Measurements from ENCODE around the gene DELE1. TPM values are rescaled to one million over a fixed set of nuclear protein-coding genes. Genes with fewer than 3 reads are reported as not detected.

Gene DELE1
- total RNA-seq, 4 donors from 2014 or later = 42.5 to 99.6 (median 59.9) TPM

GRCh38 chr5:141929398-141930058, 5.9 kb downstream of the DELE1 start:
- 91% methylated on average over 19 of the region's 19 CpGs for WGBS
- Histone ChIP-seq H3K4me3 (no peak overlapping the region), H3K27ac (no peak overlapping the region), H3K27me3 (no peaks in the 10 kb centered on the region), H3K4me1 (peaks cover 9% of the 10 kb centered on the region), H3K36me3 (peaks cover 86% of the 10 kb centered on the region), H3K9me3 (no peaks in the 10 kb centered on the region)
- no peak for DNase-seq (ENCODE audit: low spot score in 2 of 2)
- TF ChIP-seq EP300 (IDR thresholded peaks at IDR 0.05) = no peak
- no peak for TF ChIP-seq CTCF (IDR thresholded peaks at IDR 0.05)
- no peak for TF ChIP-seq POLR2AphosphoS5 (IDR thresholded peaks at IDR 0.05)
- TF ChIP-seq POLR2A (IDR thresholded peaks at IDR 0.05) = no peak

- no peak for DNase-seq (ENCODE audit: low spot score in 2 of 2)
- TF ChIP-seq POLR2AphosphoS5 (IDR thresholded peaks at IDR 0.05) (no peak), EP300 (IDR thresholded peaks at IDR 0.05) (no peak)
- H3K27ac ChIP-seq = no peak overlapping the region
- 87% methylated on average over 5 of the region's 5 CpGs for WGBS
- no peaks in the 10 kb centered on the region for H3K27me3 ChIP-seq
- peaks cover 93% of the 10 kb centered on the region for H3K36me3 ChIP-seq
- no peak overlapping the region for H3K4me3 ChIP-seq
- peaks cover 7% of the 10 kb centered on the region for H3K4me1 ChIP-seq
- H3K9me3 ChIP-seq = no peaks in the 10 kb centered on the region
These were observed 8.0 kb downstream of the DELE1 start for GRCh38 chr5:141931694-141932093.

- Histone ChIP-seq H3K27ac (no peak overlapping the region), H3K4me3 (no peak overlapping the region), H3K27me3 (no peaks in the 10 kb centered on the region), H3K4me1 (peaks cover 7% of the 10 kb centered on the region), H3K36me3 (peaks cover 93% of the 10 kb centered on the region), H3K9me3 (no peaks in the 10 kb centered on the region)
- no peak for DNase-seq (ENCODE audit: low spot score in 2 of 2)
- 85% methylated on average over 7 of the region's 7 CpGs for WGBS
- no peak for TF ChIP-seq EP300 (IDR thresholded peaks at IDR 0.05)
- TF ChIP-seq POLR2AphosphoS5 (IDR thresholded peaks at IDR 0.05) = no peak
- no peak for TF ChIP-seq CTCF (IDR thresholded peaks at IDR 0.05)
- TF ChIP-seq POLR2A (IDR thresholded peaks at IDR 0.05) = no peak
These were observed 9.5 kb downstream of the DELE1 start for GRCh38 chr5:141933151-141933550.

- Histone ChIP-seq H3K27ac (no peak overlapping the region), H3K9me3 (no peaks in the 10 kb centered on the region), H3K27me3 (no peaks in the 10 kb centered on the region), H3K36me3 (peaks cover 94% of the 10 kb centered on the region), H3K4me1 (peaks cover 7% of the 10 kb centered on the region), H3K4me3 (no peak overlapping the region)
- WGBS = 56% methylated on average over 11 of the region's 11 CpGs
- DNase-seq (ENCODE audit: low spot score in 2 of 2) = no peak
- TF ChIP-seq CTCF (IDR thresholded peaks at IDR 0.05) (no peak), POLR2AphosphoS5 (IDR thresholded peaks at IDR 0.05) (no peak), POLR2A (IDR thresholded peaks at IDR 0.05) (no peak), EP300 (IDR thresholded peaks at IDR 0.05) (no peak)
These were observed 10.6 kb downstream of the DELE1 start for GRCh38 chr5:141934099-141934844.

GRCh38 chr5:141935538-141935937, 11.9 kb downstream of the DELE1 start:
- H3K36me3 ChIP-seq = peaks cover 93% of the 10 kb centered on the region

More at GRCh38 chr5:141935538-141935937, 11.9 kb downstream of the DELE1 start:
- H3K4me3 ChIP-seq = no peak overlapping the region
- peaks cover 10% of the 10 kb centered on the region for H3K4me1 ChIP-seq
- no peaks in the 10 kb centered on the region for H3K27me3 ChIP-seq
- DNase-seq (ENCODE audit: low spot score in 2 of 2) = no peak
- no peaks in the 10 kb centered on the region for H3K9me3 ChIP-seq
- TF ChIP-seq EP300 (IDR thresholded peaks at IDR 0.05) = no peak
- no peak for TF ChIP-seq POLR2A (IDR thresholded peaks at IDR 0.05)
- no peak for TF ChIP-seq CTCF (IDR thresholded peaks at IDR 0.05)
- no peak for TF ChIP-seq POLR2AphosphoS5 (IDR thresholded peaks at IDR 0.05)
- no peak overlapping the region for H3K27ac ChIP-seq
- 64% methylated on average over 3 of the region's 4 CpGs for WGBS

All from suprapubic skin (tissue), 4 donors.